ENCODE results near the gene DNAJC1. TPM values are rescaled to one million over a fixed set of nuclear protein-coding genes. Genes with fewer than 3 reads are reported as not detected.

Gene DNAJC1
- polyA plus RNA-seq, 1 donor (not counting 4 experiments of a cell fraction or from before 2014, with no cell fraction given): 24.8 TPM

DNA sequence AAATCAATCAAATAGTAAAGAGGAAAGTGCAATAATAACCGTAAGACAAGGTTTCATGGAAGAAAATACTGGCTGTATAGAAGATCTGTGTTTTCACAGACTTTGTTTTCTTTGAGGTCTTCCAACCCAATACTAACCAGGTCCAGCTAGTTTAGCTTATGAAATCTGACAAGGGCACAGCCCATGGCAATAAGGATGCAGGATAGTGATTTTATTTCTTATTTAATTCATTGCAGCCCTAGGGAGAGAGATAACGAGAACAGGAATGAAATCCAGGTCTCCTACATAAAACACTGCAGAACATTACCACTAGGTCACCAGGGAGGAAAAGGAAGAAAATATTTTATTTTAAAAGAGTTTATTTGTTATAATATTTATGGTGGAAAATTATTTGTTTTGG is 145.1 kb downstream of the DNAJC1 start:
- no peaks in the 10 kb centered on the region for H3K36me3 ChIP-seq (ENCODE audit: control insufficient read depth in 2 of 2, extremely low read depth in 1 of 2, insufficient read depth in 2 of 2, low read length in 2 of 2)
- no peaks in the 10 kb centered on the region for H3K9me3 ChIP-seq (ENCODE audit: control insufficient read depth, low read depth, low read length)
- dilution Hi-C loops (cut with MboI; ENCODE audit: extremely low pct_ligation_motif_present, low sequenced_read_pairs): no loop called here
- TF ChIP-seq, protein P1, sequence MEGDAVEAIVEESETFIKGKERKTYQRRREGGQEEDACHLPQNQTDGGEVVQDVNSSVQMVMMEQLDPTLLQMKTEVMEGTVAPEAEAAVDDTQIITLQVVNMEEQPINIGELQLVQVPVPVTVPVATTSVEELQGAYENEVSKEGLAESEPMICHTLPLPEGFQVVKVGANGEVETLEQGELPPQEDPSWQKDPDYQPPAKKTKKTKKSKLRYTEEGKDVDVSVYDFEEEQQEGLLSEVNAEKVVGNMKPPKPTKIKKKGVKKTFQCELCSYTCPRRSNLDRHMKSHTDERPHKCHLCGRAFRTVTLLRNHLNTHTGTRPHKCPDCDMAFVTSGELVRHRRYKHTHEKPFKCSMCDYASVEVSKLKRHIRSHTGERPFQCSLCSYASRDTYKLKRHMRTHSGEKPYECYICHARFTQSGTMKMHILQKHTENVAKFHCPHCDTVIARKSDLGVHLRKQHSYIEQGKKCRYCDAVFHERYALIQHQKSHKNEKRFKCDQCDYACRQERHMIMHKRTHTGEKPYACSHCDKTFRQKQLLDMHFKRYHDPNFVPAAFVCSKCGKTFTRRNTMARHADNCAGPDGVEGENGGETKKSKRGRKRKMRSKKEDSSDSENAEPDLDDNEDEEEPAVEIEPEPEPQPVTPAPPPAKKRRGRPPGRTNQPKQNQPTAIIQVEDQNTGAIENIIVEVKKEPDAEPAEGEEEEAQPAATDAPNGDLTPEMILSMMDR (optimal IDR thresholded peaks at IDR 0.05 in 1 of 3, IDR thresholded peaks at IDR 0.05 in 1 of 3, conservative IDR thresholded peaks at IDR 0.05 in 1 of 3; ENCODE audit: extremely low read depth in 1 of 3, insufficient read depth in 2 of 3, low read length in 3 of 3): no peak
- no peak for TF ChIP-seq EZH2 (IDR thresholded peaks at IDR 0.05; ENCODE audit: low read length)
- no peaks in the 10 kb centered on the region for H3K27me3 ChIP-seq (ENCODE audit: control insufficient read depth, extremely low read depth, insufficient read depth, low read length)
- no peak overlapping the region for H3K4me2 ChIP-seq (ENCODE audit: control insufficient read depth, extremely low read depth, insufficient read depth, low read depth, low read length)
- H3K79me2 ChIP-seq (ENCODE audit: control insufficient read depth, insufficient read depth, low read length): no peaks in the 10 kb centered on the region
- no peak for FAIRE-seq
- H3K4me1 ChIP-seq (ENCODE audit: control insufficient read depth, extremely low read depth, insufficient read depth, low read length): no peaks in the 10 kb centered on the region
- DNase-seq (ENCODE audit: low read depth, low spot score): no peak
- no peaks in the 10 kb centered on the region for H3K9me1 ChIP-seq (ENCODE audit: control insufficient read depth, extremely low read depth, insufficient read depth, low read length)
- no peak overlapping the region for H3K9ac ChIP-seq (ENCODE audit: control insufficient read depth, extremely low read depth, insufficient read depth, low read length)
- H3K4me3 ChIP-seq (ENCODE audit: control insufficient read depth in 2 of 3, extremely low read depth in 1 of 3, insufficient read depth in 2 of 3, low read depth in 1 of 3, low read length in 3 of 3): no peak overlapping the region
- H2AFZ ChIP-seq (ENCODE audit: control insufficient read depth, low read length): no peak overlapping the region
- H3K27ac ChIP-seq (ENCODE audit: control insufficient read depth, insufficient read depth, low read length): no peak overlapping the region
- no peaks in the 10 kb centered on the region for H4K20me1 ChIP-seq (ENCODE audit: control insufficient read depth, extremely low read depth, insufficient read depth, low read length)

- Histone ChIP-seq H3K9ac (ENCODE audit: control insufficient read depth, extremely low read depth, insufficient read depth, low read length) (no peak overlapping the region), H4K20me1 (ENCODE audit: control insufficient read depth, extremely low read depth, insufficient read depth, low read length) (no peaks in the 10 kb centered on the region), H3K79me2 (ENCODE audit: control insufficient read depth, insufficient read depth, low read length) (no peaks in the 10 kb centered on the region), H3K27me3 (ENCODE audit: control insufficient read depth, extremely low read depth, insufficient read depth, low read length) (no peaks in the 10 kb centered on the region), H3K4me1 (ENCODE audit: control insufficient read depth, extremely low read depth, insufficient read depth, low read length) (no peaks in the 10 kb centered on the region), H3K36me3 (ENCODE audit: control insufficient read depth in 2 of 2, extremely low read depth in 1 of 2, insufficient read depth in 2 of 2, low read length in 2 of 2) (no peaks in the 10 kb centered on the region), H2AFZ (ENCODE audit: control insufficient read depth, low read length) (no peak overlapping the region), H3K27ac (ENCODE audit: control insufficient read depth, insufficient read depth, low read length) (no peak overlapping the region), H3K9me3 (ENCODE audit: control insufficient read depth, low read depth, low read length) (peaks cover 2% of the 10 kb centered on the region), H3K9me1 (ENCODE audit: control insufficient read depth, extremely low read depth, insufficient read depth, low read length) (no peaks in the 10 kb centered on the region), H3K4me3 (ENCODE audit: control insufficient read depth in 2 of 3, extremely low read depth in 1 of 3, insufficient read depth in 2 of 3, low read depth in 1 of 3, low read length in 3 of 3) (no peak overlapping the region), H3K4me2 (ENCODE audit: control insufficient read depth, extremely low read depth, insufficient read depth, low read depth, low read length) (no peak overlapping the region)
- dilution Hi-C loops (cut with MboI; ENCODE audit: extremely low pct_ligation_motif_present, low sequenced_read_pairs): no loop called here
- DNase-seq (ENCODE audit: low read depth, low spot score): no peak
- no peak for TF ChIP-seq EZH2 (IDR thresholded peaks at IDR 0.05; ENCODE audit: low read length)
- TF ChIP-seq, protein P1 (optimal IDR thresholded peaks at IDR 0.05 in 1 of 3, IDR thresholded peaks at IDR 0.05 in 1 of 3, conservative IDR thresholded peaks at IDR 0.05 in 1 of 3; ENCODE audit: extremely low read depth in 1 of 3, insufficient read depth in 2 of 3, low read length in 3 of 3): no peak
- no peak for FAIRE-seq
These were observed 153.9 kb downstream of the DNAJC1 start for GRCh38 chr10:21849607-21850006.
